A673 (cell line): ENCODE measurements around the gene PDGFD. TPM values are rescaled to one million over a fixed set of nuclear protein-coding genes. Genes with fewer than 3 reads are reported as not detected.

Experiments
- BruUV-seq: library from RNA; stranded (reverse); fragments of 400-500 nt; replicated peaks from 2 replicates; lab custom pipeline; 2021; lab: Mats Ljungman, UMichigan
- CTCF ChIA-PET: fragments of 300-600 bp; sonication (Branson Sonifier 250); formaldehyde crosslinking; loops from one replicate; lab custom pipeline; 2022; ENCODE audit warnings: antibody characterized with exemption; lab: Charles Lee
- POLR2A ChIA-PET: fragments of 300-600 bp; sonication (Branson Sonifier 250); formaldehyde crosslinking; loops from one replicate; lab custom pipeline; 2022; ENCODE audit warnings: antibody characterized with exemption; ENCODE audit not compliant: low non-redundant PET; lab: Charles Lee
- DNase-seq: peaks from one replicate; pipeline ENCODE4 v3.0.0-alpha.2; 2015; ENCODE audit warnings: low spot score
- H3K27ac ChIP-seq: fragments of 200-600 bp; sonication (generic); 2 replicates; pipeline ENCODE4 v1.5.1; 2016; ENCODE audit warnings: mixed run types, low read depth, mild to moderate bottlenecking, mixed read lengths, antibody characterized with exemption, low read length; ENCODE audit not compliant: poor library complexity, severe bottlenecking
- H3K27me3 ChIP-seq: fragments of 200-600 bp; sonication (generic); replicated peaks from 2 replicates; pipeline ENCODE4 v1.6.1; 2017; ENCODE audit warnings: mixed run types, low read depth, mild to moderate bottlenecking, mixed read lengths, antibody characterized with exemption, low read length; ENCODE audit not compliant: insufficient read depth, poor library complexity
- H3K36me3 ChIP-seq: fragments of 200-600 bp; sonication (generic); 2 replicates; pipeline ENCODE4 v1.6.1; 2016; ENCODE audit warnings: mixed run types, mild to moderate bottlenecking, mixed read lengths, antibody characterized with exemption, low read length; ENCODE audit not compliant: insufficient read depth, poor library complexity, severe bottlenecking
- H3K4me1 ChIP-seq: fragments of 200-600 bp; sonication (generic); 2 replicates; pipeline ENCODE4 v1.6.1; 2017; ENCODE audit warnings: mixed run types, mild to moderate bottlenecking, mixed read lengths, antibody characterized with exemption, low read length; ENCODE audit not compliant: insufficient read depth, poor library complexity, severe bottlenecking
- H3K4me3 ChIP-seq: fragments of 200-600 bp; sonication (generic); 2 replicates; pipeline ENCODE4 v1.5.1; 2016; ENCODE audit warnings: low read depth, mixed run types, mild to moderate bottlenecking, mixed read lengths, low read length; ENCODE audit not compliant: poor library complexity, severe bottlenecking
- H3K9me3 ChIP-seq: fragments of 200-600 bp; sonication (generic); 2 replicates; pipeline ENCODE4 v1.6.1; 2016; ENCODE audit warnings: mixed run types, low read depth, mild to moderate bottlenecking, mixed read lengths, antibody characterized with exemption, low read length; ENCODE audit not compliant: poor library complexity, severe bottlenecking
- CTCF ChIP-seq: fragments of 300-800, 200-600 bp; sonication (generic); conservative IDR thresholded peaks from 2 replicates; pipeline ENCODE4 v1.5.1; 2017; ENCODE audit warnings: low read depth, mild to moderate bottlenecking, antibody characterized with exemption, low read length, moderate library complexity, mixed read lengths
- EZH2 ChIP-seq: fragments of 200-600 bp; sonication (generic); IDR thresholded peaks from 2 replicates; pipeline ENCODE4 v1.6.1; 2017; ENCODE audit warnings: borderline replicate concordance, low read depth, mild to moderate bottlenecking, mixed read lengths, antibody characterized with exemption, low read length; ENCODE audit not compliant: poor library complexity, severe bottlenecking
- intact Hi-C: fragments of 100-400 bp; cut with micrococcal nuclease; formaldehyde crosslinking; loops from one replicate; pipeline ENCODE4 v1.10.0; 2022; ENCODE audit not compliant: unreplicated experiment
- total RNA-seq: library from RNA; stranded (reverse); gene quantifications from 2 replicates; pipeline ENCODE4 v1.2.3, GENCODE V29; 2021

PDGFD gene
- total RNA-seq, 1 experiment from 2014 or later = 6.1 TPM

DNA sequence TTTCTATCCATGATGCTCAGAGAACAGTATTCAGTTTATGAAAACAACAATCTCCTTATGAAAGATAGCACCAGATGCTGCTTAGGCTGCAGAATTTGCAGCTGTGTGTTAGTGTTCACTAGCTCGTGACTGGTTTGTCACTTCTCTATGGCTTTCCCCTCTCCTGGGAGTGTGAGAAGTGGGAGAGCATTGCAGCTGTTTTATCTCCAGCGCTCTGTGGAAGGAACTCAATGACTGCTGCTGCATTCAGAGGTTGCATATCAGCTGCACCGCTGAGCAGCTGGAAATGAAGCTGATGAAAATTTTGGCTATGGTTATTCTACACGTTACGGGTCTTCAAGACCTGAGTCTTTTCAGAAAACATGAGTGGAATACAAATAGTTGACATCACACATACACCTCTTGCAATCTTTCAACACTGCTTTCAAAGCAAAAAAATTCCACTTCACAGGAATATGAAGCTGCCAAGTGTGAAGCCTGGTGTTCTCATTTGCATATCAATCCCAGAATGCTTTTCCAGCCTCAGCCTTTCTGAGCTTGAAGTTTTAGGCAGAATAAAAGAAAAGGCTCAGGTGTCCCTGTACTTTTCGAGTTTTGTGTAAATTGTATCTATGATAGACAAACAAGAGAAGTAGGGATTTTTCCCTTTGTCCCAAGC is 276.8 kb downstream of the PDGFD start:
- no TSS peak for BruUV-seq

DNA sequence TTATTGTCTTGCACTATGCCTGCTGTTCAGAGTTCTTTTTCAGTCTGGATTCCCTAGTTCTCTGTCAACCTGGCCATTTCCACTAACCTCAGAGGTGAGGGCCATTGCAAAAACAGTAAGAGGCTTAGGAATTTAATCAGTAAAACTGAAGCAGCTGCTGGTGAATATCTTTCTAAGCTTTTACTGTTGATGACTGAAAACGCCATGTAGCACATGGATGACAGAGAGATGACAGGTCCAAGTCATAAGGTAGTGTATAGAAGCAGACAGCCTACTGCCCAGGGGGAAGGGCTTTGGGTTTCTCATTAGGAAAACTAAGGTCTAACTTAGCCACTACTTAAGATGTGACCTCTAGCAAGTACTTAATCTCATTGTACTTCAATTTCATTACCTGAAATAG is 280.1 kb downstream of the PDGFD start:
- Histone ChIP-seq H3K4me3 (no peak overlapping the region), H3K9me3 (no peaks in the 10 kb centered on the region), H3K27me3 (no peaks in the 10 kb centered on the region), H3K4me1 (no peaks in the 10 kb centered on the region), H3K27ac (no peak overlapping the region), H3K36me3 (no peaks in the 10 kb centered on the region)
- POLR2A ChIA-PET = no interaction called here
- DNase-seq = no peak
- BruUV-seq = no TSS peak
- no peak for TF ChIP-seq EZH2
- TF ChIP-seq CTCF = no peak
- intact Hi-C loops = no loop called here
- CTCF ChIA-PET = no interaction called here

More for the DNA sequence above, 276.8 kb downstream of the PDGFD start:
- no peak overlapping the region for H3K4me3 ChIP-seq
- TF ChIP-seq EZH2 (no peak), CTCF (no peak)
- no peaks in the 10 kb centered on the region for H3K9me3 ChIP-seq
- H3K27me3 ChIP-seq = no peaks in the 10 kb centered on the region
- no peaks in the 10 kb centered on the region for H3K36me3 ChIP-seq
- ChIA-PET CTCF (no interaction called here), POLR2A (no interaction called here)
- intact Hi-C loops = no loop called here
- peaks cover 2% of the 10 kb centered on the region for H3K4me1 ChIP-seq
- H3K27ac ChIP-seq = no peak overlapping the region
- DNase-seq = no peak

- intact Hi-C loops = no loop called here
- H3K4me3 ChIP-seq = no peak overlapping the region
- H3K9me3 ChIP-seq = no peaks in the 10 kb centered on the region
- H3K36me3 ChIP-seq = no peaks in the 10 kb centered on the region
- no peaks in the 10 kb centered on the region for H3K4me1 ChIP-seq
- BruUV-seq = no TSS peak
- ChIA-PET POLR2A (no interaction called here), CTCF (no interaction called here)
- H3K27ac ChIP-seq = no peak overlapping the region
- no peaks in the 10 kb centered on the region for H3K27me3 ChIP-seq
- no peak for DNase-seq
- TF ChIP-seq CTCF = no peak
- no peak for TF ChIP-seq EZH2
Measured at GRCh38 chr11:103883291-103883690, 280.7 kb downstream of the PDGFD start.
